Measurements from ENCODE around the gene IL17RA.

DNA sequence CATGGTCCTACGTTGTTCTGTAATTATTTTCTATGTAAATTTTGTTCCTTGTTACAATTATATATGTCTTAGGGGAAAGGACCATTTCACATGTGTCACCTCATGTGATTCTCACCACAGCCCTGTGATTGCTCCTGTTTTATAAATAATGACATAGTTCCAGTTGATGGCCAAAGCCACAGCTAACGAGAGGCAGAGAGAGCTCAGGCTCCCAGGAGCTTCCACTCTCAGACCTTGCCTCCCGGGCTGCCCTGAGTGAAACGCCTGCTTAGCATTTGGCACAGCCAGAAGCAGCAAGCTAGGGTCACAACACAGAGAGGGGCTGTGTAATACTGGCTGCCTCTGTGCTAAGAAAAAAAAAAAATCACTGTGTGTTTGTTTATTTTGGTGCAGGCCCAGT is 30.4 kb downstream of the IL17RA start:
- TF ChIP-seq, protein P1, sequence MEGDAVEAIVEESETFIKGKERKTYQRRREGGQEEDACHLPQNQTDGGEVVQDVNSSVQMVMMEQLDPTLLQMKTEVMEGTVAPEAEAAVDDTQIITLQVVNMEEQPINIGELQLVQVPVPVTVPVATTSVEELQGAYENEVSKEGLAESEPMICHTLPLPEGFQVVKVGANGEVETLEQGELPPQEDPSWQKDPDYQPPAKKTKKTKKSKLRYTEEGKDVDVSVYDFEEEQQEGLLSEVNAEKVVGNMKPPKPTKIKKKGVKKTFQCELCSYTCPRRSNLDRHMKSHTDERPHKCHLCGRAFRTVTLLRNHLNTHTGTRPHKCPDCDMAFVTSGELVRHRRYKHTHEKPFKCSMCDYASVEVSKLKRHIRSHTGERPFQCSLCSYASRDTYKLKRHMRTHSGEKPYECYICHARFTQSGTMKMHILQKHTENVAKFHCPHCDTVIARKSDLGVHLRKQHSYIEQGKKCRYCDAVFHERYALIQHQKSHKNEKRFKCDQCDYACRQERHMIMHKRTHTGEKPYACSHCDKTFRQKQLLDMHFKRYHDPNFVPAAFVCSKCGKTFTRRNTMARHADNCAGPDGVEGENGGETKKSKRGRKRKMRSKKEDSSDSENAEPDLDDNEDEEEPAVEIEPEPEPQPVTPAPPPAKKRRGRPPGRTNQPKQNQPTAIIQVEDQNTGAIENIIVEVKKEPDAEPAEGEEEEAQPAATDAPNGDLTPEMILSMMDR (IDR thresholded peaks at IDR 0.05): no peak
- no peak for TF ChIP-seq POLR2A (IDR thresholded peaks at IDR 0.05; ENCODE audit: low read depth)
- TF ChIP-seq EP300 (IDR thresholded peaks at IDR 0.05): no peak
- no peak for TF ChIP-seq POLR2AphosphoS5 (IDR thresholded peaks at IDR 0.05)
